ENCODE data around the gene CEP135.
"Not testable (repeated sequence)": the region's sequence is repeated elsewhere in the genome, so short reads cannot be mapped to it uniquely, and the experiment has no call there.

CEP135 gene

DNA sequence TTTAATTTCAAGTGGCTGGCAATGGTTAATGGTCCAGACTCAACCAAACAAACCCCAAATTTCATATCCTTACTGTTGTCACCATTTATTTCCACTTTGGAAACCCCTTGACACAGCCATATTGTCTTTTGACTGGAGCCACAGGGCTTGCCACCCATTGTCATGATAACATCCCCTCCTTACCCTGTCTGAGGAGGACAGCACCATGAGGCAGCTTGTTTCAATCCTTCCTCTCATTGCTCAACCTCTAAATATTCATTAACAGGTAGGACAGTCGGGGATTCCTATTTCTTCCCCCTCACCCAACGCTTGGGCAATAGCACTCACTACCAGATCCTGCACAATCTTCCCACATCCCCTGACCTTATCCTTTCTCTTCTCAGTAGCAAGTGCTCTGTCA is 92.1 kb downstream of the CEP135 start:
- DNase-seq = no peak

DNA sequence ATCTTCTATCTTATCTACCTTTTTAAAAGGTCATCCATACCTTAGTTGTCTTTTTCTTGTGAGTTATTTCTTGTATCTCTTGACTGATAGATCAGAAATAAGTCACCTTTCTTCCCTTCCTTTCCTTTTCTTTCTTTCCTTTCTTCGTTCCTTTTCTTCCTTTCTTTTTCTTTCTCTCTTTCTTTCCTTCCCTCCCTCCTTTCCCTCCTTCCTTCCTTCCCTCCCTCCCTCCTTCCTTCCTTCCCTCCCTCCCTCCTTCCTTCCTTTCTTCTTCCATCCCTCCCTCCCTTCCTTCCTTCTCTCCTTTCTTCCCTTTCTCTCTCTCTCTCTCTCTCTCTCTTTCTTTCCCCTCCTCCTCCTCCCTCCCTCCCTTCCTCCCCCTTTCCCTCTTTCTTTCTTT is 93.5 kb downstream of the CEP135 start:
- no peak for DNase-seq

DNA sequence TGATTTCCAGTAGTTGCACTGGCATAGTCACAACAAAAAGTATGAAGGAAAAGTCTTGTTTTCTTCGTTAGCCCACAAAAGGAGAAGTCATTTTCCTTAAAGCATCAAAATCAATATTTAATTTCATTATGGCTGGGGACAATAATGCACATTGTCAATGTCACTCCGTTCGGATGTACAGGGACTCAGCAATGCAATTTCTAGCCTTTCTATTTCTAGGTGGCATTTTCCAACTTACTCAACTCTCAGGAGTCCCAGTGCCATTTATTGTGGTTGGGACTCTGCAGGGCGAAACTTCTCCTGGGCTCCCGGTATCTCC is 99.6 kb downstream of the CEP135 start:
- no peak for DNase-seq

DNA sequence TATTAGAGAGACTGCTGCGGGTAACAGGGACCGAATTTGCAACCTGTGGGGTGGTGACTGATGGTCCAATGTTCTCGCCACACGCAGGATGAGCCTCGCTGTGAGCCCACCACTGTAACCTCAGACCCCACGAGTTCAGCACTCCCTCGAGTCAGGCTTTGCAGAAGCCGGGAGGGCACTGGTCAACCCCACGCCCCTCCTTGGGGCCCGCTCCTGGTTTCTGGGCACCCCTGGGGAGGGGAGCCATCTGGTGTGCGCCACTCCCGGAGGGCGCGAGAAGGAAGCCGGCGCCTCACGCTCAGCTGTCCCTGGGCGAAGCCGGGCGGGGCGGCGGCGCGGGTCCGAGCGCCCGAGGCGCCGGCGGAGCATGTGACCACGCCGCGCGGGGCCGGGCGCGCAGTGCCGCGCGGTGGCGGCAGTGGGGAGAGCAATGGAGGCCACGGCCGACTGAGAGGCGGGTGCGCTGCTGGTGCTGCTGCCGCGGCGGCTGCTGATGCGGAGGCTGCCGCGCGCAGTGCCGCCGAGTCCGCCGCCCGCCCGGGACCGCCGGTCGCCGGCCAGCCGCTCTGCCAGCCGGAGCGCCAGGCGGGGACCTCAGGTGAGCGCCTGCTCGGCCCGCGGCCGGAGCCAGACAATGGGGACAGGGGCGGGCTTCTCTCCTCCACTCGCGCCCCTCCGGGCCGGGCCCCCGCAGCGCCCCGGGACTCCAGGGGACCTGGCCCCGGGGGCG is 100.1 kb downstream of the CEP135 start:
- DNase-seq = peak; percentile 90

DNA sequence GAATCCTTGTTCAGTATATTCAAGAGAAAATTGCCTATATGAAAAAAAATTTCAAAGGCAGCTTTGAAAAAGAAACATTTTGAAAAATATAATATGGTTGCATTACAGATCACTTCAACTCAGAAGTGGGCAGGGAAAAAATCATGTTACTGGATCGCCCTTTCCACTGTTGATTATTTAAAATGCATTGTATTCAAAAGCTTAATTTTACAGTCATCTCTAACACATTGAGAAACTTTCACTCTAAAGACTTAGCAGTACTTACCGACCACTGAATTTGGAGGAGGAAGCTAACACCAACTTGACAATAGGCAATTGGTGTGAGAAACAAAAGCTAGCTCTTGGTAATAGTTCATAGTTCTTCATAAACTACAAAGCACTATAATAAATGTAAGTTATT is 101.9 kb downstream of the CEP135 start:
- DNase-seq = no peak

DNA sequence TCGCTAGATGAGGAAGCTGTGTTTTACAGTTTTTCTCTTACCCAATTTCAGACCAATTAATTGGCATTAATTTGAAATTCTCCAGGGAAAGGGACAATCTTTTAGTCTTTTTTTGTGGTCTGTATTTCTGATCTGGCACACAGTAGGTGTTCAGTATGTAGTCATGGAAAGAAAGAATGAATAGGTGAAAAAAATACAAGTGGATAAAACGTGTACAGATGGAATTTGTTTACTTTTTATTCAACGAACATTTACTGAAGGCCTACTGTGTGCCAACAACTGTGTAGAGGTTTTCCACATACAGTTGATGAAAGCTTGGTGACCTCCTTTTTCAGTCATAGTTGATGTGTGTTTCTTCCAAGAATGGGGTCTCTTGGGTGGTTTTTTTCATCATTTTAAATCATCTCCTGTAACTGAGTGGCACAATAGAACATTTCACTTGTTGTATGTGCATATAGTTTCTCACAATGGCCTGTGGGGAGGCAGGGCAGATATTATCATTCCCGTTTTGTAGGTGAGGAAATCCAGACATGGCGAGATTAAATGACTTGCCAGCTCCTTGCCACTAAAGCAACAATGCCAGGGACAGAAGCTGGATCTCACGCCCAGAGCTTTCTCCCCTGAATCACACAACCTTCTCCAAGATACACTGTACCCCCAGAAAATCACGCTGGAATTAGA is 102.4 kb downstream of the CEP135 start:
- no peak for DNase-seq

DNA sequence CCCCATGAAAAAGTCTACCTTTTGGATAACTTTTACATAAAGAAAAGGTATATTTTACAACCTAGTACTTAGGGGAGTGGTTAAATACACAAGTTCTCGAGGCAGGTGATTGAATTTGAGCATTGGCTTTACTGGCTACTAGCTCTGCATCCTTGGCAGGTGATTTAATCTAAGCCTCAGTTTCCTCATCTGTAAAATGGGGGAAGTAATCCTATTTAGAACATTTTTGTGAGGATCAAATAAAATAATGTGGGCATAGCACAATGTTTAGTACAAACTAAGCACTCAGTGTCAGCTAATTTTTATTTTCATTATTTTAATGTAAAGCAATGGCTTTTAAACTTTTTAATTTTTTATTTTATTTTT is 102.9 kb downstream of the CEP135 start:
- no peak for DNase-seq

DNA sequence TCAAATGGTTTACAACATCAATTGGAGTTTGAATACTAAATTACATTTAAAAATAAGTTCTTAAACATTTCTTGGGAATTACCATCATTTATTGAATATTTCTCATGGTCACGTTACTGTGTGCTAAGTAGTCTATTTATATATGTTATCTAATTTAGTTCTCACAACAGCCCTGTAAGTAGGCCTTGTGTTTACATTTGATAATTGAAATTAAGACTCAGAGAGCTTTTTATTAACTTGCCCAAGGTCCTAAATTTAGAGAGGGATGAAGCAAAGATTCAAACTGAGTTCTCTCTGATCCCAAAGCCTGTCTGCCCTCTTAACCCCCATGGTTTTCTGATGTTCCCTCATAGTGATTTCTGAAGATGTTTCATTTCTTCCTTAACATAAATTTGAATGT is 103.7 kb downstream of the CEP135 start:
- no peak for DNase-seq

DNA sequence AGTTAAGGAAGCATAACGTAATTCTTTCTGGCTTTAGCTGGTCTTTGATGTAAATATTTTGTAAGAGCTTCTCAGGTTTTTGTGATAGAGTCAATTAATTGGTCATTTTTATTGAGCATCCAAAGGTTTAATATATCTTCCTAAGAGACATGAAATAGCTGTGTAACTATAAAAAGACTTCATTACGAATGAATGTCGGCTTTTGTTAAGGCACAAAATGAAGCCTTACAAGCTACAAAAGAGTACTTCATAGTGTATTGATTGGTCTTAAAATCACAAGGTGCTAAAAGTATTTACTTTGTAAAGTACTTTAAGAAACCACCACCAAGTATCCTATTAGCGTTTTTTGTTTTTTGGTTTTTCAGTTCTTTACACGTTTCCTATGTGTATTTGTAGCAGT is 104.2 kb downstream of the CEP135 start:
- no peak for DNase-seq

DNA sequence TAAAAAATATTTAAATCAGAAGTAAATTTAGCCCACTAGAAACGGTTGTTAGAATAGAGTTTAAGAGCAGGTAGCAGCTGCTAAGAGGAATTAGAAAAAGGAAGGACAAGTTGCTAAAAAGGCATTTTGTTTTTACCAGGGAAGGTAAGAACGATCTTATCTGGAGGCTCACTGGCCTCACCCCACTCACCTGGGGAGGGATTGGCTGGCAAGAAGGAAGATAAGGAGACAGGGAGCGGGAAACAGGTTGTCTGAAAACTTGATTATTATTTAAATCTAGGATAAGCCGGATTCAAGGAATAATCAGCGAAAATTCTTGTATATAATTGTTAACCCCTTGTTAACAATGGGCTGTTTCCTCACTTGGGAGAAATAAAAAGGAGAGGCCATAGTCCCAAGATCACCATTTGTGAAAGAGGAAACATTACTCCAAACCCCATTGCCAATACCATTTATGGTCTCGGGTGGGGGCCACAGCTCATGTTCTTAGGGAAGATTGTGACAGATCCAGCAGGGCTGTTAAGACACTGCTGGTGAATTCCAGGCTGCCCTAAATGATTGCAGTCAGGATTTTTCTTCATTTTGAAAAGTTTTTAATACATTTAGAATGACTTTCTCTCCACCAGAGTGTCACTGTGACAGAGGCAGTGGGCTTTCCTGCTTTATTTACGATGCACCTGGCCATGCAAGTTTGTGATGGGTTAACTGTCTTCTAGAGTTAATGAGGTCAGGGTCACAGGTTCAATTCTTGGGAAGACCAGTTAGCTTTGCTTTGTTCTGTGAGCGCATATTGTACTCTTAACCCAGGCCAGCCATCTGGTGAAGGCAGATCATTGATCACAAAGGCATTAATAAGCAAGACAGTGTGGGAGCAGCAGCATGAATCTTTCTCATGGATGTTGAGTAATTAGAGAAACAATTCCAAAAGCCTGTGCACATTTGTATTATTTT is 106.6 kb downstream of the CEP135 start:
- peak; percentile 63 for DNase-seq

DNA sequence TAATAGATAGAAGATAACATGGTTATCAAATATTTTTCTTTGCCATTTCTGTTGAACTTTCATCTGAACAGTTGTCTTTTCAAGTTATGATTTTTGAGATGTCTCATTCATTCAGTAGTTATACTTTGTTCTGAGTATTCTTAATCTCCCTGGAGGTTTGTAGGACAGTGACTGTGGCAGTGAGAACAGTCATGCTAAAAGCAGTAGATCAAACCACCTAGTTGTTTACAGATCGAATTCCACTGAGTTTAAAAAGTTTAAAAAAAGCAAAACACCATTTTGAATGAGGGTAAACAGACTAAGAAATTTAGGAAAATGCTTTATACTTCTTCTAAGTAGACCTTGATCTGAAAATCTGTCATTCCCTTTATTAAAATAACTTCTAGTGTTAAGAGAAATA is 107.2 kb downstream of the CEP135 start:
- DNase-seq = no peak

DNA sequence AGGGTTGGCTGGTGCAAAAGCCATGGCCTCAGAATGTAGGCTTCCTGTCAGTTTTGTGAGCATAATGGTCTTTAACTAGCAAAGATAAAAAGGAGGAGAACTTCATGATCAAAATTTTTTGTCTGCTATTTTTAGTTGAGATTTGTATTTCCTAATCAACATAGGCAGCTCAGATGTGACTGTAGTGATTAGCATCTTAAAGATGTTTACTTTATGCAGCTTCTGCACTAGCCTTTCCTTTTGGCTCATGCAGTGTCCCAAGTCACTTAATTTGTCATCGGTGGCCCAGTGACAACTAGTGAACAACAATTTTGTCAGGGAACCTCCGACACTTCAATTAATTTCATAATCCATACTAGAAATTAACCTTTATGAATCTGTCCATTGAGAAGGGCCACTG is 109.8 kb downstream of the CEP135 start:
- DNase-seq = no peak

DNA sequence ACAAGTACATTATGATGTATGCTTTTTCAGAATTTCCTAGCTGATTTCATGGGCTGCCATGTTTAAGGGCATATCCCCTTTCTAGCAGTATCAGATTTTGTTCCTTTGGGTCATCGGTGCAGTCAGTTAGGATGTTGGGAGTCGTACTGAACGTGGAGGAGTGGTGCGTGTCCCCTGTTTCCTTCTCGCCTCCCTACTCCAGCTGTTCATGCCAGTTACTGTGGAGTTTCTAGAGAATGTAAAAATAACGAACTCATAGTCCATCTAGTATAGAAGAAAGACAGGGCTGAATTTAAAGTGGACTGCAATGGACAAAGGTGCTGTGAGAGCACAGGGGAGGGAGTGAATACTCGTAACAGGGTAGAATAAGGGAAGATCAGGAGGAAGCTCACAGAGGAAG is 111.3 kb downstream of the CEP135 start:
- DNase-seq = no peak

DNA sequence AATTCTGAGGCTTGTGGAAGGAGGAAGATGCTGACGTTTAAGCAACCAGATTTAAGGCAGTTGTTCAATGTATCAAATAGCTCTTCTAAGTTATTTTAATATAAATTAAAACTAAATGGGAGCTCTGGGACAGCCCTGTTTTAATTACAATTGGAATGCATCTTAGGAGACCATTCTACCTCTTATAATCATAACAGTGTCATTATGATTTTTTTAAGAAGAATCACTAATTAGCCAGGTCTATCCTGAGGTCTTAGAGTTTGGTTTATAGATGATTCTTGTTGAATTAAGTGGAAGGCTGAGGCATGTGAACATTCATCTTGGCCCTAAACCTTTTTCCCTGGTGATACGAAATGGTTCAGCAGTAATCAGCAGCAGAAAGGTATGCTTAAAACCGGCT is 113.4 kb downstream of the CEP135 start:
- no peak for DNase-seq

DNA sequence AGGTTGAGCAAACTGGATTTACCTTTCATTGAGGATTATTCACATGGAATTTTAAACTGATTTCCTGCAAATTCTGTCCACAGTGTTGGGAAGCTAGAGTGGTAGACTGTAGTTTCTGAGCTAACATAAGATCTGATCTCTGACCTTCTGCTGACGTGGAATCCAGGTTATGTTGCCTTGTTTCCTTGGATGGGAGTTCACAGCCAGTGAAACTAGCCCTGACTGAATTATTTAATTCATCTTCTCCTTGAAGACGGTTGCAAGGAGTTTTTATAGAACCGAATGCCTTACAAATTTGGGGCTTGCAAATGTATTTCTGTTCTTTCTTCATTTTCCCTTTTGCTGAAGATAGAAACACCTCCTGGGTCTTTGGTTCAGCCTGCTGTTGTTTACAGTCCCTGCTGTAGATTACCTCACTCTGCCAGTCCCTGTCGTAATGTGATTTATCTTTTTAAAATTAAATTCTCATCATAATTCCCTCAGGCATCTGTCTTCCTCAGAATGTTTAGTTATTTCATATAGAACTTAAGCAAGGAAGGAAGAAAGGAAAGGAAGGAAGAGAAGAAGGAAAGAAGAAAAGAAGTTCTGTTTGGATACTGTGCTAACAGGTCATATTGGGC is 113.9 kb downstream of the CEP135 start:
- DNase-seq = no peak

DNA sequence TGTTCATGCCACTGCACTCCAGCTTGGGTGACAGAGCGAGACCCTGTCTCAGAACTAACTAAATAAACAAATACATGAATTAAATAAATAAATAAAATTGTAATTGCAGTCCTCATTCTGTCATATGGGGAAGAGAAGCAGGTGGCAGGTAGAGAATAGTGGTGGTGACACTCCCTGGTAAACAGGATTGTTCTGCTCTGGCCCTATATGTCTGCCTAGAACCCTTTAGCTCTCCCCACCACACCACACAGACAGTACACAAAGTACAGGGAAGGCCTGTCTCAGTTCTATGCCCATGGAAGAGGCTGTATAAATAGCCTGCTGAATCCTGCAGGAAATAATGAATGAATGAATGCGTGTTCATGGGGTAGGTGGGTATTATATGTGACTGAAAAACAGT is 117.7 kb downstream of the CEP135 start:
- no peak for DNase-seq

DNA sequence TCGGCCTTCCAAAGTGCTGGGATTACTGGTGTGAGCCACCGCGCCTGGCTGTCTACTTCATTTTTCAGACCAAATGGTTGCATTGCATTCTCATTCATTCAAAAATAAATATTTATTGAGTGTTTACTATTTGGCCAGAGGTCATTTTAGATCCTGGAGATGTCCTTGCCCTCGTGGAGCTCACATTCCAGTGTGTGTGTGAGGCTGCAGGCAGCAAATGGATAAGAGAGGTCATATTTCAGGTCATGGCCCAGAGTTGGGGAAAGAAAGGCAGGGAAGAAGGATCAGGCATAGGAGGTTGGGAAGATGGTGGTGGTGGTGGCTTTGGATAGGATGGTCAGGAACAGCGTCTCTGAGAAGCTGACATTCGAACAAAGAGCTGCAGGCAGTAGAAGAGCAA is 119.1 kb downstream of the CEP135 start:
- DNase-seq = no peak

DNA sequence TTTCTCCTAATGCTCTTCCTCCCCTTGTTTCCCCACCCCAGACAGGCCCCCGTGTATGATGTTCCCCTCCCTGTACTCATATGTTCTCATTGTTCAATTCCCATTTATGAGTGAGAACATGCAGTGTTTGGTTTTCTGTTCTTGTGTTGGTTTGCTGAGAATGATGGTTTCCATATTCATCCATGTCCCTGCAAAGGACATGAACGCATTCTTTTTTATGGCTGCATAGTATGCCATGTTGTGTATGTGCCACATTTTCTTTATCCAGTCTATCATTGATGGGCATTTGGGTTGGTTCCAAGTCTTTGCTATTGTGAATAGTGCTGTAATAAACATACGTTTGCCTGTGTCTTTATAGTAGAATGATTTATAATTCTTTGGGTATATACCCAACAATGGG is 124.0 kb downstream of the CEP135 start:
- DNase-seq = not testable (repeated sequence)

DNA sequence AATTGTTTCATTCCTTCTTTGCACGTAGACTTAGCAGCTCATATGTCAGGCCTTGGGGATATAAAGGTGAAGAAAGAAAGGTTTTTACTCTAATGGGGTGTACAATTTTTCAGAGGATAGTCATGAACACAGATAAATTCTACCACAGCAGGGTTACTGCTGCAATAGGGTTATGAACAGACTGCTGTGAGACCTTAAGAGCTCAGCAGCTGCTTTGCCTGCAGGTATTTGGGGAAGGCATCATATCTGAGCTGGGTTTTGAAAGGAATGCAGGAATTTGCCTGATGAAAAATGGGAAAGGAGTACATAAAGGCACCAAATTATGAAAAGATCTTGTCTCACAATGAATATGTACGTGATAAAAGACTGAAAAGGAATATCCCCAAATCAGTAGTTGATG is 128.9 kb downstream of the CEP135 start:
- DNase-seq = peak; percentile 27

DNA sequence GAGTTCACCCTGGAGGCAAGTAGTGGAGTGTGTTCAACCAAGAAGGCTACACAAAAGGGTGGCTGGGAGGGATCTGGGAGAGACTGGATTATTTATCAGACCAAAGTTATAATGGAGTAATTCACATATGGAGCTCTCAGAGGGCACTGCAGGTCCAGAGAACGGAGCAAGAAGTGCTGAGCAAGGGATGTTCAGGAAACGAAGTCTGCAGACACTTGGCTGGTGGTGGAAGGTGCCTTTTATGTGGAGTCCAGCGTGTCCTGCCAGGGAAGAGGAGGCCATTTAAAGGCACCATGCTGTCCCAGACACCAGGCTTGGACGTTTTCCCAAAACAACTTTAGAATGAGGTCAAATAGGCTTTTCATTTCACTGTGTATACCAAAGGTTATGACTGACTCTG is 130.1 kb downstream of the CEP135 start:
- DNase-seq = no peak

DNA sequence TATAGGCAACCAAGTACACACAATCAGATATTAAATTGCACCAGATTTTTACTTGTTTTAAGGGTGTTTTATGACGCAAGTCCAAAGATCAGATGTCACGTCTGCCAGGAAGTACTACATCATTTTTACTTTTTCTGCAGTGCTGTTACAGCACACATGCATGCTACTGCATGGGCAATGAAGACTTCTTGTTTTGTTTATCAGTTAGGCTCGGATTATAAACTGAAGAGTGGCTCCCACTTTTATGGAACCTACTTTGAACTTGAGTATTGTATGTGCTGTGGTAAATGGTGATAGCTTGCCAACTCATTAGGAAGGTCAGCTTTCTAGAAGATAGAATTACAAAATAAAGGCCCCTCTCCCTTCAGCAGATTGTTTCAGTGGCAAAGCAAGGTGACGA is 131.6 kb downstream of the CEP135 start:
- DNase-seq = no peak

DNA sequence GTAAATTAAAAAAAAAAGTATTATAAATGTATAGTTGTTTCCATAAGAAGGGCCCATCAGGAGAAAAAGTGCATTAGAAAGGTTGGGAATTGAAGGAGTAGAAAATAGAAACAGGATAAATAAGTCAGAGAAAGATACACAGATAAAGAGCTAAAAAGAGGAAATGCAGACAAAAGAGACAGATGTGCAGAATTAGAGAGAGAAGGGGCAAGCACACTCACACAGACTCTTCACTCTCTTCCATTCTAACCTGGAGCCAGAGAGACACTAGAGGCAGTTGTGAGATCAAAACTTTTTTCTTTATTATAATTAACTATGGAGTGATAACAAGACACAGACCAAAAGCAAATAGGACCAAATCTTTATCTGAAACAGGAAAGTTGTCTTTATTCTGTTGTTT is 134.1 kb downstream of the CEP135 start:
- DNase-seq = no peak
